IPS DF 6.9 (cell line): Measurements from ENCODE around the gene PARVB.

Source experiments
- DNase-seq: peaks from one replicate; pipeline ENCODE4 v3.0.0-alpha.2; 2013; ENCODE audit warnings: low read depth, low spot score
- H3K27ac ChIP-seq: one replicate; pipeline ENCODE4 v1.5.1; 2013; ENCODE audit warnings: low read length, control low read depth
- H3K27me3 ChIP-seq: 2 replicates; pipeline ENCODE4 v1.6.1; 2013; ENCODE audit warnings: mild to moderate bottlenecking, low read length; ENCODE audit not compliant: control insufficient read depth, insufficient read depth
- H3K36me3 ChIP-seq: 2 replicates; pipeline ENCODE4 v1.6.1; 2013; ENCODE audit warnings: low read length; ENCODE audit not compliant: control insufficient read depth, insufficient read depth
- H3K4me1 ChIP-seq: 2 replicates; pipeline ENCODE4 v1.6.1; 2013; ENCODE audit warnings: low read length; ENCODE audit not compliant: control insufficient read depth, insufficient read depth
- H3K4me3 ChIP-seq: 2 replicates; pipeline ENCODE4 v1.5.1; 2013; ENCODE audit warnings: mild to moderate bottlenecking, low read length
- H3K9me3 ChIP-seq: 2 replicates; pipeline ENCODE4 v1.6.1; 2013; ENCODE audit warnings: low read length, inconsistent platforms; ENCODE audit not compliant: control insufficient read depth, insufficient read depth
- WGBS: extraction: QIAGEN DNeasy Blood & Tissue Kit; methylation state at CpG from one replicate; pipeline ENCODE4 v1.1.7; 2013; ENCODE audit warnings: mixed read lengths, missing lambda C conversion rate; ENCODE audit not compliant: insufficient read length, insufficient coverage; 5-methylcytosine and 5-hydroxymethylcytosine counted together

The PARVB gene

GRCh38 chr22:44199164-44199563, 175.1 kb downstream of the PARVB start:
- no peak overlapping the region for H3K4me3 ChIP-seq
- no peaks in the 10 kb centered on the region for H3K27me3 ChIP-seq
- WGBS, result no CpG with 5 or more reads among the region's 2 CpGs
- H3K4me1 ChIP-seq, result no peaks in the 10 kb centered on the region; the same call in 1 of the 2 replicates
- H3K9me3 ChIP-seq, result no peaks in the 10 kb centered on the region
- no peak overlapping the region for H3K27ac ChIP-seq
- no peaks in the 10 kb centered on the region for H3K36me3 ChIP-seq
- no peak for DNase-seq

GRCh38 chr22:44199866-44200265, 175.8 kb downstream of the PARVB start:
- no CpG with 5 or more reads among the region's 5 CpGs for WGBS

DNA sequence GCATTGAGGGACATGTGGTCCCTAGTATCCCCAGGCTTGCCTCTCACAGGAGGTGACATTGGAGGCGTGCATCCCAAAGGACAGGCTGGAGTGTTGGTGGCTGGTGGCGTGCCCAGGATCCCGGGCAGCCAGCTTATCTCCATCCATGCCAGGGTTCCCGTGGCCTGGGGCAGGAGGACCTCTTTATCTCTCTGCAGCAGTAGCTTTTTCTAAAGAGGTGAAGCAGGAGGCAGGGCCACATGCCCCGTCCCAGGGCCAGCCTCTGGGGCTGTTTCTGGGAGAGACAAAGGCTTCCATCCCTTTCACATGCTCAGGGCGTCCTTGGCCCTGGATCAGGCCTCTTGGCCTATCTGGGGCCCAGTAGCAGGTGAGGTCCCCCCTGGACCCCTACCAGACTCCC, 176.3 kb downstream of the PARVB start:
- H3K4me3 ChIP-seq, result no peak overlapping the region
- DNase-seq, result no peak
- H3K4me1 ChIP-seq, result no peaks in the 10 kb centered on the region; the same call in 1 of the 2 replicates
- no CpG with 5 or more reads among the region's 6 CpGs for WGBS
- H3K9me3 ChIP-seq, result no peaks in the 10 kb centered on the region
- no peaks in the 10 kb centered on the region for H3K27me3 ChIP-seq
- no peaks in the 10 kb centered on the region for H3K36me3 ChIP-seq
- no peak overlapping the region for H3K27ac ChIP-seq

More at GRCh38 chr22:44199866-44200265, 175.8 kb downstream of the PARVB start:
- no peaks in the 10 kb centered on the region for H3K9me3 ChIP-seq
- no peak overlapping the region for H3K4me3 ChIP-seq
- H3K27me3 ChIP-seq, result no peaks in the 10 kb centered on the region
- DNase-seq, result no peak
- no peak overlapping the region for H3K27ac ChIP-seq
- H3K36me3 ChIP-seq, result no peaks in the 10 kb centered on the region
- H3K4me1 ChIP-seq, result no peaks in the 10 kb centered on the region; the same call in 1 of the 2 replicates

DNA sequence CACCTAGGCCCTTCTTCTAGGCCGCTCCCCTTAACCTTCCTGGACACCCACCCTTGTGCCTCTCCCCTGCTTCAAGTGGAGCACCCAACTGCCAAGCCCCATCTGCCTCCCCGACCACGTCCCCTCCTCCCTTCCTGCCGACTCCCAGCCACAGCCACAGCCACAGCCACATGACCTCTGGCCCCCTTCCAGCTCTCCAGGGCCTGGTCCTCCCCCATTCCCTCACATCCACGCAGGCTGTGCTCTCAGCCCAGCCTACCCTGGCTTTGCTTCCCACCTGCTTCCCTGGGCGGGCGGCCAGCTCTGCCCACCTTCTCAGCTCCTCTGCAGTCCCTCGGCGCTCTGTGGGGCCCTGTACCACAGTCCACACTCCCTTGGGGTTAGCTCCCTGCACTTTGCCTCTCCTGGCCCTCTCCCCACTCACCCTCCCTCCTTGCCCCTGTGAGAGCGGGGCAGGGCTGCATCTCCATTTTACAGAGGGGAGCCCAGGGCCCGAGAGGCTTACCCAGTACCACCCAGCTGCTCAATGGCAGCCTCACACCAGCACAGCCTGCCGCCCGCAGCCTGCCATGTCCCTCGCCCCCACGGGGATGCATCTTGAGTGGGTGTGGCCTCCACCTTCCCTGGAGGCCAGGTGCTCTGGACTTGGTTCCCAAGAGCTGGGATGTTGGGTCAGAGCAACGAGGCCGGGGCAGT, 176.9 kb downstream of the PARVB start:
- H3K27me3 ChIP-seq, result no peaks in the 10 kb centered on the region
- H3K9me3 ChIP-seq, result no peaks in the 10 kb centered on the region
- H3K36me3 ChIP-seq, result no peaks in the 10 kb centered on the region
- DNase-seq, result no peak
- no CpG with 5 or more reads among the region's 17 CpGs for WGBS
- no peak overlapping the region for H3K27ac ChIP-seq
- no peak overlapping the region for H3K4me3 ChIP-seq
- no peaks in the 10 kb centered on the region; the same call in 1 of the 2 replicates for H3K4me1 ChIP-seq

- no peaks in the 10 kb centered on the region; the same call in 1 of the 2 replicates for H3K4me1 ChIP-seq
- H3K36me3 ChIP-seq, result no peaks in the 10 kb centered on the region
- DNase-seq, result no peak
- WGBS, result no CpG with 5 or more reads among the region's 12 CpGs
- H3K4me3 ChIP-seq, result no peak overlapping the region
- no peak overlapping the region for H3K27ac ChIP-seq
- no peaks in the 10 kb centered on the region for H3K27me3 ChIP-seq
- no peaks in the 10 kb centered on the region for H3K9me3 ChIP-seq
Observed at GRCh38 chr22:44201665-44202064, 177.6 kb downstream of the PARVB start.

- Histone ChIP-seq H3K27ac (no peak overlapping the region), H3K9me3 (no peaks in the 10 kb centered on the region), H3K4me1 (no peaks in the 10 kb centered on the region; the same call in 1 of the 2 replicates), H3K36me3 (no peaks in the 10 kb centered on the region), H3K27me3 (no peaks in the 10 kb centered on the region), H3K4me3 (no peak overlapping the region)
- DNase-seq, result no peak
- WGBS, result no CpG with 5 or more reads among the region's 11 CpGs
Observed at GRCh38 chr22:44202261-44202789, 178.2 kb downstream of the PARVB start.

DNA sequence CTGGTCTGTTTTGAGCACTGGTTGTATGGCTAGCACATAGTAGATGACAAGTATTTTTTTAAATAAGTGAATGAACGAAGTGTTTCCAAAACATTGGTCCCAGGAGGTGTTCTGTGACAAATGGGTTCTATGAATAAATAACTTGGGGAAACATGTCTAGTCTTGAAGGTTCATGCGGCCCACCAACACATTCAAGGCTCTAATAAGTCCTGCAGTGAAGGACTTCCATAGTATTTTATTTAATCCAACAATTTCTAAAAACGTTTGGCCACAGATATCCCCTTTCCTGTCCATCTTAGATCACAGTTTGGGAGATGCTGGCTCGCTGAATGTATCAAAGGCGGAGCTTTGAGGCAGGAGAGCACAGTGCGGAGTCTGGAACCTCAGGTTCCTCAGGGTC, 179.1 kb downstream of the PARVB start:
- no peaks in the 10 kb centered on the region for H3K9me3 ChIP-seq
- H3K27ac ChIP-seq, result no peak overlapping the region
- no peaks in the 10 kb centered on the region; the same call in 1 of the 2 replicates for H3K4me1 ChIP-seq
- no peak overlapping the region for H3K4me3 ChIP-seq
- DNase-seq, result no peak
- H3K36me3 ChIP-seq, result no peaks in the 10 kb centered on the region
- H3K27me3 ChIP-seq, result no peaks in the 10 kb centered on the region
- WGBS, result no CpG with 5 or more reads among the region's 6 CpGs

GRCh38 chr22:44204739-44205515, 180.8 kb downstream of the PARVB start:
- H3K27ac ChIP-seq, result no peak overlapping the region
- no peak overlapping the region for H3K4me3 ChIP-seq
- no CpG with 5 or more reads among the region's 16 CpGs for WGBS
- H3K36me3 ChIP-seq, result no peaks in the 10 kb centered on the region
- H3K4me1 ChIP-seq, result no peaks in the 10 kb centered on the region
- no peaks in the 10 kb centered on the region for H3K9me3 ChIP-seq
- DNase-seq, result no peak
- no peaks in the 10 kb centered on the region for H3K27me3 ChIP-seq

- Histone ChIP-seq H3K36me3 (no peaks in the 10 kb centered on the region), H3K27ac (no peak overlapping the region), H3K4me3 (no peak overlapping the region), H3K4me1 (no peaks in the 10 kb centered on the region), H3K27me3 (no peaks in the 10 kb centered on the region), H3K9me3 (no peaks in the 10 kb centered on the region)
- no CpG with 5 or more reads among the region's 16 CpGs for WGBS
- no peak for DNase-seq
Observed at GRCh38 chr22:44205516-44206329, 181.6 kb downstream of the PARVB start.

DNA sequence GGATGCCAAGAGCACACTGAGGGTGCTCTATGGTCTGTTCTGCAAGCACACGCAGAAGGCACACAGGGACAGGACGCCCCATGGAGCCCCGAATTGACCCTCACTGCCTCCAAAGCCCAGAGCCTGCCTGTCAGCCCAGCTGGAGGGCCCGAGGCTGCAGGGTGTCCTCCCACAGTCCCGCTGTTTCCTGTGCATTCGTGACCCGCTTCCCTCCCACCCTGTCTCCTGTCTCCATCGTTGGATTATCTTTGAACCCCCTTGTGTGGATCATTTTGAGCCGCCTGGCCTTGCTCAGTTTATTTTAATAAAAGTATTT, 182.2 kb downstream of the PARVB start:
- no peak overlapping the region for H3K27ac ChIP-seq
- WGBS, result no CpG with 5 or more reads among the region's 9 CpGs
- H3K36me3 ChIP-seq, result no peaks in the 10 kb centered on the region
- no peaks in the 10 kb centered on the region for H3K9me3 ChIP-seq
- H3K27me3 ChIP-seq, result no peaks in the 10 kb centered on the region
- H3K4me3 ChIP-seq, result no peak overlapping the region
- DNase-seq, result no peak
- H3K4me1 ChIP-seq, result no peaks in the 10 kb centered on the region
